Rectal smooth muscle tissue (tissue), 1 donor: ENCODE data around the gene GOLGA5.

Source experiments
- H3K27ac ChIP-seq: one replicate; pipeline ENCODE4 v1.7.0; 2013; ENCODE audit warnings: low read depth, low read length, inconsistent platforms
- H3K27me3 ChIP-seq: one replicate; pipeline ENCODE4 v1.7.0; 2013; ENCODE audit warnings: low read length; ENCODE audit not compliant: control insufficient read depth, insufficient read depth
- H3K36me3 ChIP-seq: one replicate; pipeline ENCODE4 v1.7.0; 2013; ENCODE audit warnings: low read length; ENCODE audit not compliant: control insufficient read depth, insufficient read depth
- H3K4me1 ChIP-seq: one replicate; pipeline ENCODE4 v1.7.0; 2013; ENCODE audit warnings: low read length; ENCODE audit not compliant: control insufficient read depth, insufficient read depth
- H3K4me3 ChIP-seq: one replicate; pipeline ENCODE4 v1.7.0; 2013; ENCODE audit warnings: low read length
- H3K9ac ChIP-seq: one replicate; pipeline ENCODE4 v1.7.0; 2013; ENCODE audit warnings: low read length

GOLGA5 gene

DNA sequence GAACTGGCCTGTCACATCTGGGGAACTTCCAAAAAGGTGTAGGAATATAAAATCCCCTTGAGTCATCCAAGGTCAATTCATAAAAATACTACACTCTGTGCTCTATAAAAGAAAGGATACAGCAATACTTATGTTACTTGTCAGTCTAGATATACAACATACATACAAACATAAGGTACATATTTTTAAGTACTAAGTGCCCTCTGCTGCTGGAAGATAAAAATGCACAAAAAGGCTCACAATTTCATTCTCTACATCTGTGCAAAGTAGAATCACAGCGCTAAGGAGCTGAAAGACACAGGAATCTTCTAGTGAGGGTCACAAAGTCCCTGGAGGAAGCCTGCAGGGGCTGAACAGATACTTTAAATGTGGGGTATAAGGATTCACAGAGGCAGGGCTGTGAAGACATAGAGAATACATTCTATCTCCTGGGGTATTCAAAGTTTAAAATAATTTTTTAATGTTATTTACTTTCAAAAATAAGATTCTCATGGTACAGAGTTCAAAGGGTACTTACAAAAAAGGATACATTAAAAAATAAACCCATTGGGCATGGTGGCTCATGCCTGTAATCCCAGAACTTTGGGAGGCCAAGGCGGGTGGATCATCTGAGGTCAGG, 10.2 kb upstream of the GOLGA5 start:
- Histone ChIP-seq H3K9ac (no peak overlapping the region), H3K4me3 (no peak overlapping the region), H3K27me3 (no peaks in the 10 kb centered on the region), H3K36me3 (no peaks in the 10 kb centered on the region), H3K4me1 (no peaks in the 10 kb centered on the region), H3K27ac (no peak overlapping the region)

GRCh38 chr14:92785667-92786426, 8.3 kb upstream of the GOLGA5 start:
- Histone ChIP-seq H3K4me3 (no peak overlapping the region), H3K9ac (no peak overlapping the region), H3K36me3 (no peaks in the 10 kb centered on the region), H3K27me3 (no peaks in the 10 kb centered on the region), H3K27ac (no peak overlapping the region), H3K4me1 (no peaks in the 10 kb centered on the region)

DNA sequence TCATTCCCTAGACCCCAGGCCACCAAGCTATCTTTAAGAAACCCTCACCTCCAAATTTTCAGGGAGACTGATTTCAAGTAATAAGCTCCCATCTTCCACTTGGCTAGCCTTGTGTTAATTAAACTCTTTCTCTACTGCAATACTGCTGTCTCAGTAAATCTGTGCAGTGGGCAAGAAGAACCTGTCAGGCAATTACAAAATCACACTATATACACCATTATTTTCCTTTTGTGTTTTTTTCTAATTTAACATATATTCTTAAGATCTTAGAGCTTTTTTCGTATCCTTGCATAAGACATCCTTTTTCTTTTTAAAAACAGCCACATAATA, 7.7 kb upstream of the GOLGA5 start:
- Histone ChIP-seq H3K36me3 (no peaks in the 10 kb centered on the region), H3K27ac (no peak overlapping the region), H3K4me3 (no peak overlapping the region)

DNA sequence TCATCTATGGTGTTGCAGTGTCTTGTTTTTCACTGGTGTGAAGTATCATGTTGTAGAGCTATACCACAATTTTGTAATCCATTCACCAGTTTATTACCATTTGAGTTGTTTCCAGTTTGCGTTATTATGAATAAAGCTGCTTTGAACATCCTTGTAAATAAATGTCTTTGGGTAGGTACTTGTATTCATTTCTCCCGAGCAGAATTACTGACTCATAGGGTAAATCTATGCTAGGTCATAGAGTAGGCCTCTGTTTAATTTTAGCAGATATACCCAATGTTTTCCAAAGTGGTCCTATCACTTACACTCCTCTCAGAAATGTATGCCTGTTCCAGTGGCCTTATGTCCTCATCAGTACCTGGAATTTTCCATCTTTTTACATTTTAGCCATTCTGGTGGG, 6.6 kb upstream of the GOLGA5 start:
- H3K9ac ChIP-seq: no peak overlapping the region
- H3K27me3 ChIP-seq: no peaks in the 10 kb centered on the region
- H3K36me3 ChIP-seq: no peaks in the 10 kb centered on the region
- H3K4me1 ChIP-seq: no peaks in the 10 kb centered on the region
- H3K27ac ChIP-seq: no peak overlapping the region
- H3K4me3 ChIP-seq: no peak overlapping the region

More for the DNA sequence above, 7.7 kb upstream of the GOLGA5 start:
- Histone ChIP-seq H3K4me1 (no peaks in the 10 kb centered on the region), H3K9ac (no peak overlapping the region), H3K27me3 (no peaks in the 10 kb centered on the region)

DNA sequence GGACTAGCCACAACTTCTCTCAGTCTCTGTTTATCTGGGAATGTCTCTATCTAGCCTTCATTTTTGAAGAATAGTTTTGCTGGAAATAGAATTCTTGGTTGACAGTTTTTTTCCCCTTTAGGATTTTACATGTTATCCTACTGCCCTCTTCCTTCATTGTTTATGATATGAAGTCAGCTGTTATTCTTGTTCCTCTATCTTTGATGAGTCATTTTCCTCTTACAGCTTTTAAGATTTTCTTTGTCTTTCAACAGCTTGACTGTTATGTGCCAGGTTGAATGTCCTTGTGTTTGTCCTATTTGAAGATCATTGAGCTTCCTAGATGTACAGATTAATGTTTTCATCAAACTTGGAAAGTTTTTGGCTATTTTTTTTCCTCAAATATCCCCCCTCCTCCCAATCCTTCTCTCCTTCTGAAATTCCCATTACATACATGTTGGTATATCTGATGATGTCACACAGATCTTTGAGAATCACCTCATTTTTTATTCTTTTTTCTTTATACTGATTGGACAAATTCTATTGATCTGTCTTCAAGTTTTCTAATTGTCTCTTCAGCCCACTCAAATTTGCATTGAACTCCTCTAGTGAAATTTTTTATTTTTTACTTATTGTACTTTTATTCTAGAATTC, 4.5 kb upstream of the GOLGA5 start:
- H3K9ac ChIP-seq: no peak overlapping the region
- no peak overlapping the region for H3K4me3 ChIP-seq
- no peaks in the 10 kb centered on the region for H3K4me1 ChIP-seq
- no peaks in the 10 kb centered on the region for H3K36me3 ChIP-seq
- H3K27ac ChIP-seq: no peak overlapping the region
- H3K27me3 ChIP-seq: no peaks in the 10 kb centered on the region

DNA sequence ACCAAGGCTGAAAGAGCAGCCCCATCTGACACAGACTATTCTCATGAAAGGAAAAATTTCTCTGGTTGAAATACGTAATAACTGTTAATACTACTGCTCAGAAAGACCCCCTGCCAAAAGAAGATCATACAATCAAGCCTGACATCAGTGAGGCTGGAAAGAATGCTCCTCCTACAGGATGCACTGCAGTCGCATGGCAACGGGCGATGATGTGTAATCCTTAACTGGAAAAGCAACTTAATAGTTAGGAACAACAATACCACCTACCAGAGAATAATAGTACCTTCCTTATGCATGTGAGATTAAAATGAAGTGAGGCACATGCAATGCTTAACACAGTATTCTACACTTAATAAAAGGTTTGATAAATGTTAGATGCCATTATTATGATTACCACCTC, 1.2 kb upstream of the GOLGA5 start:
- H3K4me1 ChIP-seq: no peaks in the 10 kb centered on the region
- no peak overlapping the region for H3K27ac ChIP-seq
- H3K9ac ChIP-seq: no peak overlapping the region

DNA sequence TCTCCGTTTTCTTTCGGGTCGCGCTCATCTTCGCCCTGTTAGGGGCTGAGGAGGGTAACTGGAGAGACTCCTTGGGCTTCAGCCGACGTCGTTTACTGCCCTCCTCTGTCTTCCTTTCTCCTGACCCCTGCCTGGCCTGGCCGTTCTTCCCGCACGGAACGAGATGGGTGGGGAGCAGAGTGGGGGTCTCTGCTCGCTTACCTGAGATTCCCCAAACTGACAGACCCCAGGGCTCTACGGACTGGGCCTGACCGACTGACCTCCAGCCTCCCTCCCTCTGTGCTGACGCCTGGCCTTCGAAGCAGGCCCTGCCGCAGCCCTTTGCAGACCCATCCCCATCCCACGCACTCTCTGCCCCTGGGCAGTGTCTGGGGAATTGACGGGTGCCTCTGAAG, 439 bp downstream of the GOLGA5 start:
- no peaks in the 10 kb centered on the region for H3K27me3 ChIP-seq
- peak overlapping the region; percentile 95 for H3K9ac ChIP-seq

More for the DNA sequence above, 1.2 kb upstream of the GOLGA5 start:
- Histone ChIP-seq H3K4me3 (no peak overlapping the region), H3K27me3 (no peaks in the 10 kb centered on the region), H3K36me3 (peaks cover 6% of the 10 kb centered on the region)

GRCh38 chr14:92794961-92795360, 856 bp downstream of the GOLGA5 start:
- Histone ChIP-seq H3K9ac (peak overlapping the region; percentile 95), H3K4me1 (no peaks in the 10 kb centered on the region), H3K27ac (peak overlapping the region; percentile 91), H3K27me3 (no peaks in the 10 kb centered on the region), H3K36me3 (peaks cover 8% of the 10 kb centered on the region), H3K4me3 (peak overlapping the region; percentile 88)

More for the DNA sequence above, 439 bp downstream of the GOLGA5 start:
- H3K4me3 ChIP-seq: peak overlapping the region; percentile 88
- H3K27ac ChIP-seq: peak overlapping the region; percentile 91
- peaks cover 8% of the 10 kb centered on the region for H3K36me3 ChIP-seq
- no peaks in the 10 kb centered on the region for H3K4me1 ChIP-seq

GRCh38 chr14:92797935-92798653, 4.0 kb downstream of the GOLGA5 start:
- Histone ChIP-seq H3K4me1 (peaks cover 3% of the 10 kb centered on the region), H3K9ac (no peak overlapping the region)

GRCh38 chr14:92798811-92799210, 4.7 kb downstream of the GOLGA5 start:
- peaks cover 3% of the 10 kb centered on the region for H3K4me1 ChIP-seq
- H3K27me3 ChIP-seq: no peaks in the 10 kb centered on the region
- peaks cover 13% of the 10 kb centered on the region for H3K36me3 ChIP-seq
- no peak overlapping the region for H3K4me3 ChIP-seq
- H3K27ac ChIP-seq: no peak overlapping the region
- H3K9ac ChIP-seq: no peak overlapping the region

More at GRCh38 chr14:92797935-92798653, 4.0 kb downstream of the GOLGA5 start:
- Histone ChIP-seq H3K36me3 (peaks cover 12% of the 10 kb centered on the region), H3K27ac (no peak overlapping the region), H3K4me3 (no peak overlapping the region), H3K27me3 (no peaks in the 10 kb centered on the region)

- H3K9ac ChIP-seq: no peak overlapping the region
- no peak overlapping the region for H3K27ac ChIP-seq
- H3K36me3 ChIP-seq: peaks cover 13% of the 10 kb centered on the region
- H3K4me3 ChIP-seq: no peak overlapping the region
- no peaks in the 10 kb centered on the region for H3K27me3 ChIP-seq
- peaks cover 3% of the 10 kb centered on the region for H3K4me1 ChIP-seq
These were observed 5.9 kb downstream of the GOLGA5 start for GRCh38 chr14:92800012-92800411.

DNA sequence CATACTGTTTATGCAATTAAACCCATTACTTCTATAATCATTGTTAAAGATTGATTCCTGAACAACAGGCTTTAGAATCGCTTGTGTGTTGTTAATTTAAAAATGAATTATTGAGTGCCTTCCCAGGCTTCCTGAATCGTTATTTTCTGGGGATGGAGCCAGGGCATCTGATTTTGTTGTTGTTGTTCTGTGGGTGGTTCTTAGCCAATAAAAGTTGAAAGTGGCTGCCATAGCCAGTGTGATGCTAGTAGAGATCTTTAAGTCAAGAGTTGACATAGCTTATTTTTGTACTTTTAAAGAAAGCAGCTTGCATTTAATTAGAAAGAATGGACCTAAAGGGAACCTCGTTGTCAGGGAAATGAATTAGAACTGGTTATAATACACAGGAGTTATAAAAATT, 6.4 kb downstream of the GOLGA5 start:
- no peak overlapping the region for H3K4me3 ChIP-seq
- no peak overlapping the region for H3K27ac ChIP-seq
- H3K9ac ChIP-seq: no peak overlapping the region
- H3K4me1 ChIP-seq: peaks cover 3% of the 10 kb centered on the region
- peaks cover 13% of the 10 kb centered on the region for H3K36me3 ChIP-seq
- no peaks in the 10 kb centered on the region for H3K27me3 ChIP-seq
